Left lobe of liver (tissue), 2 donors: Measurements from ENCODE around the gene NFE2L3. TPM values are rescaled to one million over a fixed set of nuclear protein-coding genes. Genes with fewer than 3 reads are reported as not detected.
"Not testable (repeated sequence)": the region's sequence is repeated elsewhere in the genome, so short reads cannot be mapped to it uniquely, and the experiment has no call there.

Experiments
- ATAC-seq: fragments of 200-7000 bp; cut with Tn5 transposase; one replicate; pipeline ENCODE4 v1.9.1; 2020; ENCODE audit warnings: mild to moderate bottlenecking, moderate library complexity
- DNase-seq: peaks from one replicate; pipeline ENCODE4 v3.0.0-alpha.2; 2020; ENCODE audit warnings: low spot score
- total RNA-seq: library from RNA; stranded (reverse); gene quantifications from one replicate; pipeline ENCODE4 v1.2.1, GENCODE V29; 2021
- donor health status: DM: no; HTN: no; CAD: no; lungs with moderate emphysema.
- donor health status: DM: no; HTN: yes; CAD: no.

The NFE2L3 gene
- total RNA-seq, 1 donor from 2014 or later = 0.45 TPM

GRCh38 chr7:26166684-26167266 is 14.8 kb downstream of the NFE2L3 start:
- no peak for ATAC-seq
- DNase-seq = no peak

GRCh38 chr7:26167303-26167934 is 15.4 kb downstream of the NFE2L3 start:
- peak; percentile 29 for ATAC-seq

GRCh38 chr7:26168458-26169023 is 16.5 kb downstream of the NFE2L3 start:
- DNase-seq (no peak), ATAC-seq (no peak)

More at GRCh38 chr7:26167303-26167934, 15.4 kb downstream of the NFE2L3 start:
- DNase-seq = no peak

GRCh38 chr7:26169271-26169670 is 17.3 kb downstream of the NFE2L3 start:
- peak; percentile 28 for ATAC-seq
- no peak for DNase-seq

- DNase-seq = no peak
- ATAC-seq = no peak
Measured at GRCh38 chr7:26170663-26171062, 18.7 kb downstream of the NFE2L3 start.

- DNase-seq (no peak), ATAC-seq (no peak)
Measured at GRCh38 chr7:26171601-26172000, 19.6 kb downstream of the NFE2L3 start.

- ATAC-seq (no peak), DNase-seq (no peak)
Measured at GRCh38 chr7:26172048-26172447, 20.1 kb downstream of the NFE2L3 start.

- DNase-seq, ATAC-seq: not testable (repeated sequence)
Measured at GRCh38 chr7:26175903-26176302, 23.9 kb downstream of the NFE2L3 start.

- not testable (repeated sequence) for DNase-seq, ATAC-seq
Measured at GRCh38 chr7:26176696-26177095, 24.7 kb downstream of the NFE2L3 start.

GRCh38 chr7:26177269-26177668 is 25.3 kb downstream of the NFE2L3 start:
- not testable (repeated sequence) for ATAC-seq, DNase-seq

GRCh38 chr7:26178272-26178960 is 26.4 kb downstream of the NFE2L3 start:
- DNase-seq = no peak
- ATAC-seq = peak; percentile 29

GRCh38 chr7:26179422-26179821 is 27.4 kb downstream of the NFE2L3 start:
- ATAC-seq = no peak
- no peak for DNase-seq

GRCh38 chr7:26179826-26180497 is 28.0 kb downstream of the NFE2L3 start:
- ATAC-seq = peak; percentile 23
- DNase-seq = no peak

- DNase-seq = no peak
Measured at GRCh38 chr7:26180792-26181198, 28.8 kb downstream of the NFE2L3 start.

GRCh38 chr7:26181474-26182227 is 29.7 kb downstream of the NFE2L3 start:
- ATAC-seq (no peak), DNase-seq (no peak)

More at GRCh38 chr7:26180792-26181198, 28.8 kb downstream of the NFE2L3 start:
- peak; percentile 11 for ATAC-seq

- peak; percentile 13 for ATAC-seq
- peak; percentile 66 for DNase-seq
Measured at GRCh38 chr7:26182283-26182682, 30.3 kb downstream of the NFE2L3 start.

- DNase-seq = no peak
Measured at GRCh38 chr7:26182706-26183105, 30.7 kb downstream of the NFE2L3 start.

GRCh38 chr7:26183545-26184280 is 31.7 kb downstream of the NFE2L3 start:
- DNase-seq = no peak
- peak; percentile 16 for ATAC-seq

More at GRCh38 chr7:26182706-26183105, 30.7 kb downstream of the NFE2L3 start:
- ATAC-seq = peak; percentile 4

- ATAC-seq, DNase-seq: not testable (repeated sequence)
Measured at GRCh38 chr7:26184281-26185101, 32.5 kb downstream of the NFE2L3 start.
